OCI-LY7 (cell line): ENCODE measurements around the gene GORASP2. TPM values are rescaled to one million over a fixed set of nuclear protein-coding genes. Genes with fewer than 3 reads are reported as not detected.

Source experiments
- BruUV-seq: library from RNA; stranded (reverse); fragments of 400-500 nt; replicated peaks from 2 replicates; lab custom pipeline; 2021; lab: Mats Ljungman, UMichigan
- CTCF ChIA-PET: fragments of 300-600 bp; sonication (Branson Sonifier 250); formaldehyde crosslinking; loops from one replicate; lab custom pipeline; 2022; ENCODE audit warnings: antibody characterized with exemption; ENCODE audit not compliant: unreplicated experiment; lab: Charles Lee
- POLR2A ChIA-PET: fragments of 300-600 bp; sonication (Branson Sonifier 250); formaldehyde crosslinking; loops from one replicate; lab custom pipeline; 2022; ENCODE audit warnings: antibody characterized with exemption; lab: Charles Lee
- DNase-seq: peaks from one replicate; pipeline ENCODE4 v3.0.0-alpha.2; 2015; ENCODE audit warnings: low spot score
- H2AFZ ChIP-seq: fragments of 200-600 bp; sonication (generic), shearing (Covaris generic); 2 replicates; pipeline ENCODE4 v1.6.1; 2014; ENCODE audit warnings: mild to moderate bottlenecking, antibody characterized with exemption, low read length, moderate library complexity
- H3K27ac ChIP-seq: fragments of 200-600 bp; sonication (generic); 2 replicates; pipeline ENCODE4 v1.5.1; 2014; ENCODE audit warnings: mixed run types, low read depth, mild to moderate bottlenecking, moderate library complexity, low read length, inconsistent platforms; ENCODE audit not compliant: poor library complexity, severe bottlenecking
- H3K36me3 ChIP-seq: fragments of 200-600 bp; sonication (generic); 2 replicates; pipeline ENCODE4 v1.6.1; 2014; ENCODE audit warnings: mild to moderate bottlenecking, antibody characterized with exemption, low read length, moderate library complexity, mixed read lengths; ENCODE audit not compliant: insufficient read depth
- H3K4me1 ChIP-seq: fragments of 200-600 bp; sonication (generic); 2 replicates; pipeline ENCODE4 v1.5.1; 2014; ENCODE audit warnings: mild to moderate bottlenecking, low read length; ENCODE audit not compliant: insufficient read depth, poor library complexity, severe bottlenecking
- H3K4me2 ChIP-seq: fragments of 200-600 bp; sonication (generic); 2 replicates; pipeline ENCODE4 v1.6.1; 2014; ENCODE audit warnings: mild to moderate bottlenecking, low read length
- H3K4me3 ChIP-seq: fragments of 200-600 bp; sonication (generic); 2 replicates; pipeline ENCODE4 v1.5.1; 2014; ENCODE audit warnings: mild to moderate bottlenecking, low read depth, low read length; ENCODE audit not compliant: poor library complexity, severe bottlenecking
- H3K79me2 ChIP-seq: fragments of 200-600 bp; sonication (generic); 2 replicates; pipeline ENCODE4 v1.6.1; 2016; ENCODE audit warnings: low read depth, mild to moderate bottlenecking, low read length, moderate library complexity, mixed read lengths; ENCODE audit not compliant: insufficient read depth
- H3K9me2 ChIP-seq: fragments of 200-600 bp; sonication (generic); 2 replicates; pipeline ENCODE4 v1.6.1; 2016; ENCODE audit warnings: mild to moderate bottlenecking, low read length, mixed read lengths; ENCODE audit not compliant: insufficient read depth
- H3K9me3 ChIP-seq: fragments of 200-600 bp; sonication (generic); 2 replicates; pipeline ENCODE4 v1.6.1; 2014; ENCODE audit warnings: mild to moderate bottlenecking, mixed run types, low read length, mixed read lengths
- H4K20me1 ChIP-seq: fragments of 200-600 bp; sonication (generic); 2 replicates; pipeline ENCODE4 v1.6.1; 2014; ENCODE audit warnings: mild to moderate bottlenecking, antibody characterized with exemption, low read length, moderate library complexity, mixed read lengths; ENCODE audit not compliant: insufficient read depth
- EZH2phosphoT487 ChIP-seq: fragments of 200-600 bp; sonication (generic); IDR thresholded peaks from 2 replicates; pipeline ENCODE4 v1.6.1; 2018; ENCODE audit warnings: low read depth, borderline replicate concordance, mild to moderate bottlenecking, mixed run types, antibody characterized with exemption, low read length, moderate library complexity, mixed read lengths
- intact Hi-C: fragments of 100-400 bp; cut with micrococcal nuclease; formaldehyde crosslinking; loops from one replicate; pipeline ENCODE4 v1.10.0; 2022; ENCODE audit not compliant: unreplicated experiment
- total RNA-seq, 2 experiments: library from RNA; depleted of rRNA in 1 of 2; stranded (reverse); fragments of >200 nt in 1 of 2; shearing (Covaris generic) in 1 of 2; gene quantifications; 2 replicates each; pipeline ENCODE4 v1.2.3, GENCODE V29; 2014 to 2022
- TF ChIP-seq, protein P1 (sequence below): fragments of 200-600 bp; sonication (generic); conservative IDR thresholded peaks from 2 replicates; pipeline ENCODE4 v1.5.1; 2014; ENCODE audit warnings: mild to moderate bottlenecking, antibody characterized with exemption, low read length, moderate library complexity, mixed read lengths

GORASP2 gene
- total RNA-seq, 2 experiments from 2014 or later, result 30.7 to 94.3 TPM

DNA sequence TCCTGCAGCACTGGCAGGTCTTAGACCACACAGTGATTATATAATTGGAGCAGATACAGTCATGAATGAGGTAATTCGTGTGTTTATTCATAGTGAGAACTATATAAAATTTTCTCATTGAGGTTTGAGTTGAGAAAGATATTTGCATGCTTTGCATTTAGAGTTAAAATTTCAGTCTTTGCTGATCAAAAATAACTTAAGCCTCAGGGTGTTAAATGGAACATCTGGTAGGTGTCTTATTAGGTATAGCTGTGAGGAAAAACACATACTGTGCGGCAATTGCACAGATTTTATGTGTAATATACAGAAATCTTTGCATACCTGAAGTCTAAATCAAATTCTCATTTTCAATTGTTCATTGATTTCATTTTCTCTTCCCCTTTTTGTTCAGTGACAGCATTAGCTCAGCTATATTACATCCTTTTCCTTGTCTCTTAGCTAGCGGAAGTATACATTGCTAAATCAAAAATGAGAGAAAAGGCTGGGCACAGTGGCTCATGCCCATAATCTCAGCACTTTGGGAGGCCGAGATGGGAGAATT, 21.2 kb downstream of the GORASP2 start:
- Histone ChIP-seq H3K9me3 (0 out of 2 replicates have a peak, but pooled peaks cover 5% of the 10 kb centered on the region), H2AFZ (no peak overlapping the region), H3K4me1 (peaks cover 14% of the 10 kb centered on the region), H3K27ac (peak overlapping the region; percentile 22), H3K79me2 (peaks cover 50% of the 10 kb centered on the region), H3K9me2 (no peaks in the 10 kb centered on the region), H3K4me3 (no peak overlapping the region), H3K36me3 (peaks cover 77% of the 10 kb centered on the region), H4K20me1 (peaks cover 5% of the 10 kb centered on the region), H3K4me2 (peak overlapping the region; percentile 24; the same call in 1 of the 2 replicates)
- no TSS peak for BruUV-seq
- DNase-seq, result no peak
- TF ChIP-seq EZH2phosphoT487, result no peak
- TF ChIP-seq, protein P1, sequence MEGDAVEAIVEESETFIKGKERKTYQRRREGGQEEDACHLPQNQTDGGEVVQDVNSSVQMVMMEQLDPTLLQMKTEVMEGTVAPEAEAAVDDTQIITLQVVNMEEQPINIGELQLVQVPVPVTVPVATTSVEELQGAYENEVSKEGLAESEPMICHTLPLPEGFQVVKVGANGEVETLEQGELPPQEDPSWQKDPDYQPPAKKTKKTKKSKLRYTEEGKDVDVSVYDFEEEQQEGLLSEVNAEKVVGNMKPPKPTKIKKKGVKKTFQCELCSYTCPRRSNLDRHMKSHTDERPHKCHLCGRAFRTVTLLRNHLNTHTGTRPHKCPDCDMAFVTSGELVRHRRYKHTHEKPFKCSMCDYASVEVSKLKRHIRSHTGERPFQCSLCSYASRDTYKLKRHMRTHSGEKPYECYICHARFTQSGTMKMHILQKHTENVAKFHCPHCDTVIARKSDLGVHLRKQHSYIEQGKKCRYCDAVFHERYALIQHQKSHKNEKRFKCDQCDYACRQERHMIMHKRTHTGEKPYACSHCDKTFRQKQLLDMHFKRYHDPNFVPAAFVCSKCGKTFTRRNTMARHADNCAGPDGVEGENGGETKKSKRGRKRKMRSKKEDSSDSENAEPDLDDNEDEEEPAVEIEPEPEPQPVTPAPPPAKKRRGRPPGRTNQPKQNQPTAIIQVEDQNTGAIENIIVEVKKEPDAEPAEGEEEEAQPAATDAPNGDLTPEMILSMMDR, result no peak
- CTCF ChIA-PET, result no interaction called here
- POLR2A ChIA-PET, result interaction anchor here (0.6 to 1.1 kb wide), 3 partner anchors 14 to 447 kb away, joined by 4 to 7 read pairs (median 4); no protein-coding TSS in a partner anchor
- intact Hi-C loops, result no loop called here

DNA sequence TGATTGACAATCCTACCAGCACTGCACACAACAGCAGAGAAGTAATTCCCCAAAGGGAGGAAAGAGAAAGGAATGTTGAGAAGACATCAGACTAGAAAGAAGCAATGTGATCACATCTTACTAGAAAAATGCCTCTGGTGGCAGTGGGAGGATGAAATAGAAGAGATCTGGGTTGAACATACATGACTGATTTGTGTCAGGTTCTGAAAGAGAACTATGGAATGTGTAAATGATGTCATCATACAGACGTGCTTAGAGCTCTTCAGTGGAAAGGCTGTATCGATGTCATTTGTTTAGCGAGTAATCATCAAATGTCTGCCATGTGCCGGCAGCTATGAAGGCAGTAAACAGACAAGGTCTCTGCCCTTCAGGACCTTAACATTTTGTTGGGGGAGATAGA, 24.9 kb downstream of the GORASP2 start:
- H3K4me3 ChIP-seq, result no peak overlapping the region
- ChIA-PET CTCF (no interaction called here), POLR2A (interaction anchor here (0.5 to 1.1 kb wide), 4 partner anchors 8 to 288 kb away, joined by 3 to 4 read pairs (median 3); no protein-coding TSS in a partner anchor)
- H3K4me1 ChIP-seq, result peaks cover 14% of the 10 kb centered on the region
- peaks cover 91% of the 10 kb centered on the region for H3K36me3 ChIP-seq
- H3K27ac ChIP-seq, result no peak overlapping the region
- H3K4me2 ChIP-seq, result no peak overlapping the region
- no peaks in the 10 kb centered on the region for H3K9me2 ChIP-seq
- intact Hi-C loops, result no loop called here
- no peaks in the 10 kb centered on the region for H3K9me3 ChIP-seq
- TF ChIP-seq, protein P1, result no peak
- no peak for TF ChIP-seq EZH2phosphoT487
- no peaks in the 10 kb centered on the region; the same call in 1 of the 2 replicates for H4K20me1 ChIP-seq
- DNase-seq, result no peak
- peaks cover 13% of the 10 kb centered on the region; the same call in 1 of the 2 replicates for H3K79me2 ChIP-seq
- no peak overlapping the region for H2AFZ ChIP-seq
- no TSS peak for BruUV-seq

DNA sequence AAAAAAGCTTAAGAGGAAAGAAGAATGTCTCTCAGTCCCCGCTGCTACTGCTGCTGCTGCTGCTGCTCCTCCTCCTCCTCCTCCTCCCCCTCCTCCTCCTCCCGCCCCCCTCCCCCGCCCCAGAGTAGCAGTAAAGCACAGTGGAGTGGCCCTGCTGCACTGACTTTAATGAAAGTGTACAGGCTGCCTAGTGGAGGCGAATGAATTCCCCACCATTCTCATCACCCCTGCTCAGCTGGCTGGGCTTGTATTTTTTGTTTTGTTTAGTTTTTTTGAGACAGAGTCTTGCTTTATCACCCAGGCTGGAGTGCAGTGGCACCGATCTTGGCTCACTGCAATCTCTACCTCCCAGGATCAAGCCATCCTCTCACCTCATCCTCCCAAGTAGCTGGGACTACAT, 34.3 kb downstream of the GORASP2 start:
- Histone ChIP-seq H3K4me2 (no peak overlapping the region), H3K79me2 (no peaks in the 10 kb centered on the region), H3K4me1 (no peaks in the 10 kb centered on the region), H3K9me3 (no peaks in the 10 kb centered on the region), H2AFZ (no peak overlapping the region), H3K4me3 (no peak overlapping the region), H4K20me1 (no peaks in the 10 kb centered on the region), H3K9me2 (no peaks in the 10 kb centered on the region), H3K27ac (no peak overlapping the region), H3K36me3 (peaks cover 92% of the 10 kb centered on the region)
- no TSS peak for BruUV-seq
- no peak for DNase-seq
- intact Hi-C loops, result no loop called here
- ChIA-PET POLR2A (interaction anchor here (0.7 kb wide), 1 partner anchor 100 kb away, joined by 5 read pairs; no protein-coding TSS in a partner anchor), CTCF (no interaction called here)
- TF ChIP-seq, protein P1, result no peak
- TF ChIP-seq EZH2phosphoT487, result no peak
